ENCODE results near the gene GRM8.
A peak's percentile ranks its signal among the peaks of the same experiment; 100 is the strongest.

GRM8 gene

DNA sequence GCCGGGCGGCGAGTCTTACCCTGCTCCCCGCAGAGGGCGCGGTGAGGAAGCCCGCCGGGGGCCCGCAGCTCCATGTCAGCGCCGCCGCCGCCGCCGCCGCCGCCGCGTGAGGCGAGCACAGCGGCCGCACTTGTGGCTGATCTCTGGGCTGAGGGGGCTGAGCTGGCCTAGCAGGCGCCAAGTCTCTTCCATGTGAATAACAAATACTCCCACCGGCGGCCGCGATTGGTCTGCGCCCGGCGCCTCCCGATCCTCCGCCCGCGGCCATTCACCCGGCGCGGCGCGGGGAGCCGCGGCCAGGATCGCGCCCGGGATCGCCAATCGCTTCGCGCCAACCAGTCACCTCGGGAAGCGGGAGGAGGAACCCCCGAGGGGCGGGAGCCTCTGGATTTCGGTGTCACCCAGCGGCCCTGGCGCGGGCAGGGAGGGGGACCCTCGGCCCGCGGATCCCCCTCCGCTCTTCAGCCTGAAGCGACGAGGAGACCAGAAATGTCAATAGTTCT, at the start of gene GRM8:
TSS of gene GRM8 (minus strand) at position 164 of the 503 bp plus-strand sequence.
- DNase-seq, result no peak

DNA sequence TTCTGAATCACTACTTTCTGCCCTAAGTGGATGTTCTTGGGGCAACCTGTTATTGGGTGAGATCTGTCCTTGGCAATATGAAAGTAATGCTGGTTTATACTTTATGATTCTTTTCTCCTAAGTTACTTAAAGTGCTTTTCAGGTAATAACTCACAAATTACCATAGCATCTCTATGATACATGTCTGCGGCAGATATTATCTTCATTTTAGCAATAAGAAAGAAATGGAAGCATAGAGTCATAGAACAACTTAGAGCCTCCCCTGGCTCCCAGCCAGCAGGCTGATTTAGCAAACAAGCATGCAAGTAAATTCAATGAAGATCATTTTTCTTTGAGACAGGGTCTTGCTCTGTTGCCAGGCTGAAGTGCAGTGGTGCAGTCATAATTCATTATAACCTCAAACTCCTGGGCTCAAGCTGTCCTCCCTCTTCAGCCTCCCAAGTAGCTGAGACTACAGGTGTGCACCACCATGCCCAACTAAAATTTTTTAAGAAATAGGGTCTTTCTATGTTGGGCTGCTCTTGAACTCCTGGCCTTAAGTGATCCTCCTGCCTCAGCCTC, 38.1 kb upstream of the GRM8 start:
- DNase-seq, result no peak

DNA sequence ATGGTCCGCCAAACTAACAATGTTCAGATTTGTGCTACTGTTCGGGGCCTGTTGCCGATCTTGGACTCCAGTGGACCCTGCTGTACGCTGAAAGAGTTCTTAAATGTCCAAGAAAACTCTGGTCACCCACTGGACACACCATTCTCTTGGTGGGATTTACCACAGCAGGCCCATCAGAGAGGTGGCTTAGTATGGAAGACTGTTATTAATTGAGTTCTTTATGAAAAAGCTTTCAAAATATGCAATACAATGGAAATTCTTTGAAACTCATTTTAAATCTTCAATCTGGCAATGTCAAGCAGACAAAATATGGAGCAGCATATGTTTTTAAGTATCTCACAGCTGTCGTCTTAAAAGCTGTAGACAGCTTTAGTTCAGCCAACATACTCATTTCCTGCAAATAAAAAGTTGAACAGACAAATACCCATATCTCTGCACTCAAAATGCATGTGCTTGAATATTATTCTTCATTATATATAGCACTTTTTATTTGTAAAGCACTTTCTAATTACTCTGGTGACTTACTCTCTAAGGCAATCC, 37.4 kb upstream of the GRM8 start:
- no peak for DNase-seq

DNA sequence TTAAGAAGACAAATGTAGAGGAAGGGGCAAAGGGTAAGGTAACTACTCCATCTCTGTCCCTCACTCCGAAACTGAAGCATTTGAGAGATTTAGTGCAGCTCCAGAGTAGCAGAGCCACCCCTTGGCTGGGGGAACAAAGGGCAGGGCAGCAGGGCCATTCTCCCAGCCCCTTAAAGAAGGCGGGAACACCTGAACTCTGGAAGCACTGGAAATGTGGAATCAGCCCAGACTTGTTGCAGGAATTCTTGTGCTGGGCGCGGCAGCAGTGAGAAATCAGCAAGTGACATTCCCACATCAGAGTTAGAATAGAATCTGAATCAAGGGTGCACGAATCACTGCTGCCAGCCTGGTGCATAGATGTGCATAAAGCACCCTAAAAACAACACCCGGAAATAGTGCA, 34.4 kb upstream of the GRM8 start:
- DNase-seq, result no peak

DNA sequence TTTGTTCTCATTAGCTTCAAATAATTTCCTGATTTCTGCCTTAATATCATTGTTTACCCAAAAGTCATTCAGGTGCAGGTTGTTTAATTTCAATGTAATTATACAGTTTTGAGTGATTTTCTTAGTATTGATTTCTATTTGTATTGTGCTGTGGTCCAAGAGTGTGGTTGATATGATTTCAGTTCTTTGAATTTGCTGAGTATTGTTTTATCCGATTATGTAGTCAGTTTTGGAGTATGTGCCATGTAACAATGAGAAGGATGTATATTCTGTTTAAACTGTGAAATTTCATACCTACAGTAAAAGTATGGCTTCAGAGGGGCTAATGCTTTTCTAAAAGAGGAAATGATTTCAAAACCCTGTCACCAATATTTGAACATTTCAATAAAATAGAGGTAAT, 17.4 kb upstream of the GRM8 start:
- DNase-seq, result no peak

DNA sequence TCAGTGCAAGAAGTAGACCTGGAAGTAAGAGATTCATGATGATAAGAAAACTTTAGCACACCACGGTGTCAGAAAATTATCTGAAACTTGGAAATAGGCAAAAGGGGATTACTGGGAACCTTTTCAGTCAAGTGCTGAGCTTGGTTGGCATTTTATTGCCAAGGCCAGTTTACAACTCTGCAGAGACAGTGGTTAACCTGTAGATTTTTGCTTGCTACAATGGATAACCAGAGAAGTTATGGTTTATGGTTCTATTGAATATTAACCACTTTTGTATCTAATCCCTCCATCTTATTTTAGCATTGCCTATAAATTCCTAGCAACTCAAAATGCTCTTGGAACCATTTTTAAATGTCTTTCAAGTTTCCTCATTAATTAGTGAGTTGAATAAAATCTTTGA, 13.3 kb upstream of the GRM8 start:
- DNase-seq, result no peak

DNA sequence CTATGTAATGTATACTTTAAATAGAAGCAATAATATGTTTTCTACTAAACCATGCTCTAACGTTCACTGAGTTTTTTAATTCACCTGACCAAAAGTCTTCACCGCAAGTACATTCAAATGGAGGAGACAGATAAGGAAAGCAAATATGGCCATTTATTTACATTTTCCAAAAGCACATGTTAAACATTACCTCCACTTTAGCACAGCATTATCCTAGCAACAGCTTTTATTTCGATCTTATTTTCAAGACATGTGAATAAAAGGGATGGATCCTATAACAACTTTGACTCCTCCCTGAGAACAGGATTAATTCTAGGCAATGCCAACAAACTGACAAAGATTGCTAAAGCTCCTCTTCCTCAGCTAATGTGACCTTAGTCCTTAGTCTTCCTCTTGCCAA, 11.5 kb upstream of the GRM8 start:
- no peak for DNase-seq

DNA sequence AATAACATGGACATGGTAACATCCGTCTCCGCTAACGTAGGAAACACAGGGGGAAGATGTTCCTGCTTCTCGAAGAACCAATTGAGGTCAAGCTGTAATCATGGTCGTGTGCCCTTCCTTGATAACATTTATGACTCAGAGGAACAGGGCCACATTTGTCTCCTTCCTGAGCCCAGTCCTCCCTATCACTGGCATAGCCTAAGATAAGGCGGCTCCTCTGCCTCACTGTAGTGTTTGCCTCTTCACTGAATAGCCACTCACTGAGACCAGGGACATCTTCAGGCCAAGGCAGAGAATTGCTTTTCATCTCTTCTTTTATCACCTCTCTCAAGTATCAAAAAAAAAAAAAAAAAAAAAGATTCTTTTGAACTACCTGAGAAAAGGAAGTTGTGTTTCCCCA, 5.4 kb upstream of the GRM8 start:
- DNase-seq, result no peak

DNA sequence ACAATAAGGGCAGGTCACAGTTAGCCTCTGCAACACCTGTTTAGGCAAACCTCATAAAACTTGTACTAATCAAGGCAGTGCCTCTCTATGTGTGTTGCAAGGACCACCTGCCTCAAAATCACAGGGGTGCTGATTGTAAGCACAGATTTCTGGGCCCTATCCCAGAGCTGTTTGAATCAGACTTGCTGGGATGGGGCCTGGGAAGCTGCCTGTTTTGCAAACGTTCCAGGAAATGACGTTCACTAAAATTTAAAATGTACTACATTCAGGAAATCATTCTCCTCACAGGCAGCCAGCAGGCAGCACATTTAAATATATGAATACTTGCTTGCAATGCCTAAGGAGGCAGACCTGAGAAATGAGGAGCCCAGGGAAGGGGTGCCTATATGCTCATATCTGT, 4.3 kb upstream of the GRM8 start:
- no peak for DNase-seq

DNA sequence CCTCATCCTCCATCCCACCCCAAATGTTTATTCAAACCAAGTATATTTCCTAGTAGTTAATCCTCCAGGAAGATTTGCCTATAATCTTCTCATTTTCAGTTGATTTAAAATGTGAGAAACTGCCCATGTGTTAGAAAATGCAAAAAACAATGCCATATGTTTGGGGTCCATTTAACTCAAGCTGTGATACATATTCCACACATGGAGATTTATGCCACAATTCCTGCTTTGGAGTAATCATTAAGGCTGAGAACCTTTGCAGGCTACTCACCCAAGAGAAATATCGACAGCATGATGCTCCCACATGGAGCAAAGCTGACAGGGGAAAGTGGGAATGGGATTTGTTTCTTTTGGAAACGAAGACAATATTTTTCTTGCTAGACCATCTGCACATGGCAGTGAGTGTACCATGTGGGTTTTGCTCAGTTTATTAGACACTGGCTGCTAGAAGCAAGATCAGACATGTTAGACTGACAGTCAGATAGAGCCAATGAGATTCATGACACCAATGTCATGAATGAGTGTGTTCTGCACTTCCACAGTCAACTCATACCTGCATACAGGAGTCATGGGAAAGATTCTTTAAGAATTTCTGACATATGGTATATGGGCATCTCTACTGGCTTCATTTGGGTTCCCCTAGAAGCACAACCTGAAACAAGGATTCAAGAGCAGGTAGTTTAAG, 3.4 kb upstream of the GRM8 start:
- DNase-seq, result no peak

DNA sequence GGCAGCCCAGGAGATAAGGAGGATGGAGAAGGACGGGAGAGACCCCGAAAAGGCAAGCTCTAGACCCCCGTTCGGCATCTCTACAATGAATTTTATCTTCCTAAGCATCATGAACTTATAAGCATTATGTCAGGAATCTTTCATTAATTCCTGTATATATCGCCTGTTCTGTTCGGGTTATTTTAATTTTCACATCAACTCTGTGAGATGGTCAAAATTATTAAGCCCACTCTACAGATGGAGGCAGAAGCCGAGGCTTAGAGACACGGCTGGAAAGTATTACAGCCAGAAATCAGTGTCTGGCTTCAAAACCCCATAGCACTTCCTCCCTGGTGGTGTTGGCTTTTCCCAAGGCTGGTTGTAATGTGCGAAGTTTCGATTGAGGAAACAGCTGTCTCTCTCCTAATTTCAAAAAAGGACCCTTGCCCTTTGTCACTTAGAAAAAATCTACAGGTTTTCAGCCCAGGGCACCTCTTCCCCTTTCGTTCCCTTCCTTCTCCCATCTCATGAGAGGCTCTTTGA, 1.5 kb upstream of the GRM8 start:
- DNase-seq, result no peak

DNA sequence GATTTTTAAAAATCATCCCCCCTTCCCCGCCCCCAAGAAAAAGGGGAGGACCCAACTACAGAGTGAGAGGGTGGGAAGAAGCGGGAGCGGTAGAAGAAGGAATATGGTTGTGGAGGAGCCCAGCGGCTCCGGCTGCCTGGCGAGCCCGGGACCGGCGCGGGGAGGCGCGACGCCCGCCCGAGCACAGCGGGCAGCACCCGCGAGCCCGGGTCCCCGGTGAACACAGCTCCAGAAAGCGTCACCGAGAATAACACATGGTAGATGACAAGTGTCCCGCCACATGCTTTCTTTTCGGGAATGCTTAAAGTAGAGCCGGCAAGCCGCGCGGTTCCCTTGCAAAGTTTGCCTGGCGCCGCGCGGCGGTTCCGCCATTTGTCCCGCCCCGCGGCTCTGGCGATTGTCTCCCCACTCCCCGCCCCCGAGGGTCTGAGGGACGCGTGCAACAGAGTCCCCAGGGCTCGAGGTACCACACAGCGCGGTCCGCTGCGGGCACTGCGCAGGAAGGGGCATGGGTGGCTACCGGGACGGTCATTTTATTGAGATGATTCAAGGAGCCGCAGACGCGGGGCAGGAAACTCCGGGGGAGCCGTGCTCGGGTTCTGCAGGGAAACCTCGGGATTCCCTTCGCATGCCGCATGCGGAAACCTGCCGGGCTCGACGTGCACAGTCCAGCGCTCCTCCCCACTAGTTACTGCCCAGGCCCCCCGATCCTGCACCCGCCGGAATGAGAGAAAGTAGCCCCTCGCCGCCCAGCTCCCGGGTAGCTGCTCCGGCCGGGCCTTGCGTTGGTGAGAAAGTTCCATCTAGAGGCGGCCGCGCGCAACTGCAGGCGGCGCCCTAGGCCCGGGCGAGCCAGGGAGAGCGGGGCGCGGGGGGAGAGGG, 781 bp upstream of the GRM8 start:
- DNase-seq, result peak; percentile 30

DNA sequence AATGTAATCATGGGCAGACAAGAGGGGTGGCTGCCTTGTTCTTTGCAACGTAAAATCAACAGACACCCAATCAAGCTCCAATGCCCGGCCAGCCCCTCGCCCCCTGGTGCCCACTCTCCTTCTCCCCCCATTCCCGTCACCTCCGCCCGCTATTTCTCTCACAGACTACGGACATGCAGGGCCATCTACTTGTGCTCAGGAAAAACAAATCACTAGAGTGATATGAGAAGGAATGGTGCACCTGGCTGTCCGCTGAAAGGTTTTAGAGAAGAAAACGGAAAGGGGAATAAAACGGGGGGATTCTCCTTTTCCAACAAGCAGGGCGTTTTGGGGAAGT, 396 bp downstream of the GRM8 start:
- DNase-seq, result no peak

DNA sequence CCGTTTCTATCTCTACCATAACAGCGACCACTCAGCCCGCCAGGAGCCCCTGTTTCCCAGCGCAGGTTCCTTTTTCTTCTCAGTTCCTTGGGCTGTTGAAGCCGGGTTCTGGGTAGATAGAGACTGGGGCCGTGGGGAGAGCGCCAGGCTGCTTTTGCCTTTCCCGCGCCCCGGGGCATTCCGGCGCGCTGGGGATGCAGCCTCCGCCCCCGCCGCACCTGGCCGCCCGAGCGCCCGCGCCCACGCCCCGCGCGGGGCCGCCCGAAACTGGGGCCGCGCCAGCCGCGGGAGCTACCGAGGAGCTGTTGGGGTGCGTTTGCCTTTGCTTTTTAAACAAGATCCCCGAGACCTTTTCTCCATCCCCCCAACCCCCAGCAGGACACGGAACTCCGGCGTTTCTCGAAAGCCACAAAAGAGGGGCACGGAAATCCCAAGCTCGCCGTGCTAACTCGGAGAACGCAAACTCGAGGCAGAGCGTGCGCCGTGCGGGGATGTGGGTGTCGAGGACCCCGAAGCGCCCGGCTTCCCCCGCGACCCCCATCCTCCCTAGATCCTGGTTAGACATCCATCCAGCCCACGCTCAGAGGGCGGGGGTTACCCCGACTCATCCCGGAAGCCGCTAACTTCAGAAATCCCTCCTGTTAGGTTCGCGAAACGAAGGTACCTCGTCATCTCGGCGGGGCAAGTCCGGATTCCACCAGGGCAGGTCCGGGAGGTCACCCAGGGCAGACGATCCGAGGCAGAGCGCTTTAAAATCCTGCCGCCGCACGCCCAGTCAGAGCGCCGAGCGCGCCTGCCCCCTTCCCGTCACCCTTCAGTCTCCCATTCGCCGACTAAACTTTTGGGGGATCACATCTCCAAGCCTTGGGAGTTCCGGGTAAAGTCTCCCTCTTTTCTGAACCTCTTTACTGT, 1.0 kb downstream of the GRM8 start:
- DNase-seq, result no peak

DNA sequence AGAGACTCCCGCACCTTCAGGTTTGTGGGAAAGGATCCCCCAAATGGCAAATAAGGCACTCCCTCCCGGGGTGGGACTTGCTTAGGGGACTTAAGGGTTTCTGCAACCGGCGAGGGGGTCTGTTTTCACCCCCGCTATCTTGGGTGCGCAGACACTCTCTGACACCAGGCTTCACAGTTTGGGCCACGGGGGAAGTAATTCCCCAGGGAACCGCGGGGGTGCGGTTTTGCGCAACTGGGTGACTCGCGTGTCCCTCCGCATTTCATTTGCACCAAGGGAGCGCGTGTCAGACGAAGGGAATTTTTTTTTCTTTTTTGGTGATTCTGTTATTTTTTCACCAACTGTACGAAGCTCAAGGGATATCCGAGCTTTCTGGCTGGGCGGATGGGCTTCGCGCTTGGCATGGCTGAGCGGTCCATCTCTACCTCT, 1.7 kb downstream of the GRM8 start:
- no peak for DNase-seq

DNA sequence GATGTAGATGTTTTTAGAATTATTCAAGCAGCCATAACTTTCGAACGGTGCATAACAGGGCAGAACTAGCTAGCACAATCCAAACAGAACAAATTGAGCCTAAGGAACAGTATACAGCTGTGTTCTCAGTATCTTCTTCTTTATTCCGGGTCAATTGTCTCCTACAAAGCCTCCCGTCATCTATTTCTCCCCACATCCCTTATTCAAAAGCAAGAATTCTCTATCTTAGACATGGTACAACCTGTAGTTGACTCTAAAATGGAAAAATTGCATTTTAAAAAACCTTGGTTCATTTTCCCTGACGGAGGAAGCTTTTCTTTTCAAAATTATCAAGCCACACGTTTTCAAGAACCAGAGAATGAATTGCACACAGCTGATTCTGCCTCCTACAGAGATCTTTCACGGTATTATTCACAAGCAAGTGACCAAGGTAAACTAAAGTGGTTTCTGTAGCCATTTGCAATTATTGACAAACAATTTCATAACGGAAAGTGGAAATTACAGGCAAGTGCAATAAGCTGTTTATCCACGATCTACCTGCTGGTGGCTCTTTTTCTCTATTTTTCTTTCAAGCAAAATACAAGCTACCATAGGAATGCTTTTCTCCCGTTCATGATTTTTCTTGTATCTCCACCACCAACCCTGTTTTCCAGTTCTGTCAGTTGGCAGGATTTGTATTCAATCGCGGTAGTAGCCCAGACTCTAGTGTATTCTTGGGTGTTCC, 2.3 kb downstream of the GRM8 start:
- no peak for DNase-seq

DNA sequence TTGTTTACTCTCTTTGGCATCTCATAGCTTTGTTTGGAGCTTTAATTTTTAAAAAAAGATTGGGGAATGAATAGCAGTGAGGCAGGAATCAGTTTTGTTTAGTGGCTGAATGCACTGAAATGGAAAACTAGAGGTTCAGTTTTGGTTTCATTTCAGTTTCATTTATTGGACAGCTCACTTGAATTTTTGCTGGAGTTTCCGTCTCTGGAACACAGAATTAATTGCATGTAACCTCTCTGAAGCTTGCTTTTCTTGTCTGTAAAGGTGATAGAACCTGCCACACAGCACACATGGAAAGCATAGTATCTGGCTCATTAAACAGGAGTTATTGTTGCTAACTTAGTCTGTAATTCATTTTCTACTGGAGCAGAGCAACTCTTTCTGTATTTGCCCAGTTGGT, 7.1 kb downstream of the GRM8 start:
- no peak for DNase-seq

DNA sequence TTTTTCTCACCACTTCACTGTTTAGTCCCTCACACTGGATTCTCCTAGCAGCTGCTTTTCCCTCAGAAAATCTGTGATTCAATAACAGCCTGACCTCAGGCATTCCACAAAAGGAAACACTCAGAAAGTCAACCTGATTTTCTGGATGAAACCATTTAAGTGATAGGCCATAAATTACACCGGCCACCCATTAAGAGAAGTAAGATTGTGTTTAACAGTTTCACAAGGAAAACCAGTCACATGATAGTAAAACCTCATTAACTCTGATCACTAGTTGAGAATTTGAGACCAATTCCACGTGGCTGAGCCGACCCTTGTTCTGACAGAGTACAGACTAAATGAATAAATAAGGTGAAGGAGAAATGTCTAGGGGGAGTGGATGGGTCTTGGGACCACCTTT, 7.7 kb downstream of the GRM8 start:
- no peak for DNase-seq

DNA sequence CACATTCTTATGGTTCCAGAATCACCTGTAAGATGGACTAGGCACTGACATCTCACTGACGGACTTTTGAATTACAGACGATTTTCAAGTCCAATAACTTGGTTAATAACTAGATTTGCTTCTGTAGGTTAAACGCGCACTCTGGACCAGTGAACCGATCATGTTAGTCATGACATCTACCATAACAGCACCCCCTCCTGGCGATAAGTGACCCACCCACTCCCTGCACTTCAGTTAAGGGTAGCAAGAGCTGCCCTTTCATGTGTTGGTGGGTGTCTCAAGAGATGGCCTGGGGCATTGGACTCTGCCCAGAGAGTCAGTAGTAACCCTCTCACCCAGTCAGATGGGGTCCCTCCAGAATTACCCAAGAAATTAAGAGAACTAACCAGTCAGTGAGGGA, 12.9 kb downstream of the GRM8 start:
- DNase-seq, result no peak

DNA sequence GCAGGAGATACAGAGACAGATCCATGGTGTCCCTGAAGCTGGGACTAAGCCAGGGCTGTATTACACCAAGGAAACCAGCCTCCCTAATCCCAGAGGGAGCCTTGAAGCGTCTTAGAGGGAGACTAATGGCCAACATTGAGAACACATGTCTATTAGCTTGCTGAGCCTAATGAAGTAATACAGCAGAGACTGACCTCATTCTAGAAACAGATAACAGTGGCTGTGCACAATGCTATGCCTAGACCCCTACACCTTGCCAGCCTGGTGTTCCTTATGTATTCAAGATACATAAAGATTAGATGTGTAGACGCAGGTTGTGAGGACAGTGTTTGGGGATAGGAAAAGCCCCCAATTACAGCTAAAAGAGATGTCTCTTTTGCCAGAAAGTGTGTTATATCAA, 19.1 kb downstream of the GRM8 start:
- no peak for DNase-seq

DNA sequence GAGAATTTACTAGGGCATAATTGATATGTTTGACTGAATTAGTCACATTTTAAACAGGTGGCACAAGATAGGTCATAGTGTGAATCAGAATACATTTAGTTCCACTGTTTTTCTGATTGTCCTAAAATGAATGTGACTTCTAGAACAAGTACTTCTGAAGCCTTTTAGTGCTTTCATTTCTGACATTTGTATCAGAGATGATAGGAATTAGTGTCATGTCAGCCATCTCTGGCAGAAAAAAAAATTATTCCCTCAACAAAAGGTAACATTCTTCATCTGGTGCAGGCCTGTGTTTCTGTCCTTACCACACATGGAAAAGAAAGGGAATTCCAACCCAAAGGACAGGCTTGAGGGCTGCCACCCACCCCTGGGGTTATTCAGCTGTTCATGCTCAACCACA, 21.3 kb downstream of the GRM8 start:
- no peak for DNase-seq
